Esophagus muscularis mucosa (tissue), 4 donors: ENCODE measurements around the gene PDE6D. TPM values are rescaled to one million over a fixed set of nuclear protein-coding genes. Genes with fewer than 3 reads are reported as not detected.

Experiments
- DNase-seq: peaks from one replicate; pipeline ENCODE4 v3.0.0-alpha.2; 2017; ENCODE audit errors: extremely low spot score
- H3K27ac ChIP-seq, 4 donors: fragments of 200-600 bp; sonication (generic); replicated peaks in 1 of 4; 1 replicate in 3 of 4; 2 replicates in 1 of 4; pipeline ENCODE4 v1.5.1; 2016 to 2019; ENCODE audit warnings: mild to moderate bottlenecking in 1 of 4
- H3K27me3 ChIP-seq, 4 donors: fragments of 200-600 bp; sonication (generic); one replicate each; pipeline versions ENCODE4 v1.5.1 to v1.6.0; 2016 to 2019
- H3K36me3 ChIP-seq, 4 donors: fragments of 200-600 bp; sonication (generic); one replicate each; pipeline ENCODE4 v1.5.1; 2016 to 2019
- H3K4me1 ChIP-seq, 4 donors: fragments of 200-600 bp; sonication (generic); one replicate each; pipeline ENCODE4 v1.5.1; 2016 to 2019
- H3K4me3 ChIP-seq, 4 donors: fragments of 200-600 bp; sonication (generic); 1 replicate in 2 of 4; 2 replicates in 2 of 4; pipeline ENCODE4 v1.5.1; 2016 to 2019; ENCODE audit warnings: mild to moderate bottlenecking in 4 of 4, moderate library complexity in 1 of 4
- H3K9me3 ChIP-seq, 4 donors: fragments of 200-600 bp; sonication (generic); 1 replicate in 3 of 4; 2 replicates in 1 of 4; pipeline ENCODE4 v1.5.1; 2016 to 2019
- EP300 ChIP-seq: sonication (generic); formaldehyde crosslinking; IDR thresholded peaks from one replicate; pipeline ENCODE4 v1.6.1; 2017; ENCODE audit warnings: antibody characterized with exemption
- POLR2A ChIP-seq: fragments of 450-650 bp; IDR thresholded peaks from one replicate; pipeline ENCODE4 v1.6.1; 2017; ENCODE audit warnings: antibody characterized with exemption, moderate library complexity, mild to moderate bottlenecking, low read depth
- POLR2AphosphoS5 ChIP-seq, 2 donors: sonication (generic); formaldehyde crosslinking; IDR thresholded peaks; one replicate each; pipeline ENCODE4 v1.6.1; 2017; ENCODE audit warnings: antibody characterized with exemption in 2 of 2
- WGBS: methylation state at CpG from one replicate; pipeline ENCODE4 v1.1.5; 2018; 5-methylcytosine and 5-hydroxymethylcytosine counted together
- intact Hi-C: fragments of 100-400 bp; cut with DNase I; formaldehyde crosslinking; loops from one replicate; pipeline ENCODE4 v1.15.1; 2023
- total RNA-seq, 4 donors: library from RNA; depleted of rRNA; stranded (reverse); fragments of >200 nt; gene quantifications; one replicate each; pipeline versions ENCODE4 v1.1.0 to v1.2.1, GENCODE V29; 2016
- TF ChIP-seq, protein P1 (sequence below), 3 experiments: fragments of 200-600 bp in 2 of 3; fragments of 450-650 bp in 1 of 3; sonication (generic) in 2 of 3; IDR thresholded peaks; one replicate each; pipeline ENCODE4 v1.5.1; 2017 to 2019; ENCODE audit warnings: antibody characterized with exemption in 3 of 3, mild to moderate bottlenecking in 2 of 3, moderate library complexity in 1 of 3

Gene PDE6D
- total RNA-seq, 4 donors from 2014 or later = 28.2 to 33.8 (median 30.0) TPM

DNA sequence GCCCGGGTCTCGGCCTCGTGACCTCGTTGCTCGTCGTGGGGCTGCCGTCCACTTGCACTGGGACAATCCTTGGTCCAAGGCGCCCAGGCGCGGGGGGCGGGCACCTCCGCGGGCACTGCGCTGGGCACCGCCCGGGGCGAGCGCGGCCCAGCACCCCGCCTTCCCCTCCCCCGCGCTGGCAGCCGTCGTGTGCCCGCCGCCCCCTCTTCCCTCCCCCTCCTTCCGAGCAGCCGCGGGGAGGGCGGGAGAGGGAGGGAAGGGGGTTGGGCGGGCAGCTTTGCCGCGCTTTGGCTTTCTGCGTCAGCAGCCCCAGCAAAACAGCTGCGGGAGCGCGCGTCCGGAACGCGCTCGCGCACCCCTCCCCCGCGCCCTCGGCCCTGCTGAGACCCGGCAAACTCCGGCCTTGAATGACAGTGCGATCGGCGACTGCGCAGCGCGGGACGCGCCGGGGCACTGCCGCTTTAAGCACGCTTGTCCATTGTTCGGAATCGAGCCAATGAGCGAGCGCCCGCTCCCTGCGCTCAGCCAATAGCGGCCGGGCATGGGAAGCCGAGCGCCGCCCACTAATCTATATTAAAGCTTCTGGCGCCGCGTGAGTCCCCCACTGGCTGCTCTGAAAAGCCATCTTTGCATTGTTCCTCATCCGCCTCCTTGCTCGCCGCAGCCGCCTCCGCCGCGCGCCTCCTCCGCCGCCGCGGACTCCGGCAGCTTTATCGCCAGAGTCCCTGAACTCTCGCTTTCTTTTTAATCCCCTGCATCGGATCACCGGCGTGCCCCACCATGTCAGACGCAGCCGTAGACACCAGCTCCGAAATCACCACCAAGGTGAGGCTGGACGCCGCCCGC, 72.9 kb downstream of the PDE6D start, which contains the start of gene PTMA:
TSS of gene PTMA (plus strand) at position 599 of the 846 bp plus-strand sequence. CDS start at position 781, 182 bp downstream.
- TF ChIP-seq POLR2A = peak; percentile 97
- peak in 1 of 2 donors; percentile 95 for TF ChIP-seq POLR2AphosphoS5 (IDR thresholded peaks at IDR 0.05)
- peak; percentile 72 for TF ChIP-seq EP300
- TF ChIP-seq, protein P1, sequence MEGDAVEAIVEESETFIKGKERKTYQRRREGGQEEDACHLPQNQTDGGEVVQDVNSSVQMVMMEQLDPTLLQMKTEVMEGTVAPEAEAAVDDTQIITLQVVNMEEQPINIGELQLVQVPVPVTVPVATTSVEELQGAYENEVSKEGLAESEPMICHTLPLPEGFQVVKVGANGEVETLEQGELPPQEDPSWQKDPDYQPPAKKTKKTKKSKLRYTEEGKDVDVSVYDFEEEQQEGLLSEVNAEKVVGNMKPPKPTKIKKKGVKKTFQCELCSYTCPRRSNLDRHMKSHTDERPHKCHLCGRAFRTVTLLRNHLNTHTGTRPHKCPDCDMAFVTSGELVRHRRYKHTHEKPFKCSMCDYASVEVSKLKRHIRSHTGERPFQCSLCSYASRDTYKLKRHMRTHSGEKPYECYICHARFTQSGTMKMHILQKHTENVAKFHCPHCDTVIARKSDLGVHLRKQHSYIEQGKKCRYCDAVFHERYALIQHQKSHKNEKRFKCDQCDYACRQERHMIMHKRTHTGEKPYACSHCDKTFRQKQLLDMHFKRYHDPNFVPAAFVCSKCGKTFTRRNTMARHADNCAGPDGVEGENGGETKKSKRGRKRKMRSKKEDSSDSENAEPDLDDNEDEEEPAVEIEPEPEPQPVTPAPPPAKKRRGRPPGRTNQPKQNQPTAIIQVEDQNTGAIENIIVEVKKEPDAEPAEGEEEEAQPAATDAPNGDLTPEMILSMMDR (IDR thresholded peaks at IDR 0.05) = peak in 1 of 3 experiments; percentile 24
- 0% methylated on average over 24 of the region's 97 CpGs for WGBS
- Histone ChIP-seq H3K27ac (peak within 1 kb of the TSS; percentile 98 to 100 (median 100)), H3K27me3 (no peaks in the 10 kb centered on the region), H3K36me3 (peaks cover 10 to 18% (median 13%) of the 10 kb centered on the region in 4 donors), H3K9me3 (no peaks in the 10 kb centered on the region), H3K4me1 (peaks cover 34 to 63% (median 53%) of the 10 kb centered on the region in 4 donors), H3K4me3 (peak within 1 kb of the TSS; percentile 78 to 100 (median 94))
- intact Hi-C loops = no loop called here
- DNase-seq = peak; percentile 100

DNA sequence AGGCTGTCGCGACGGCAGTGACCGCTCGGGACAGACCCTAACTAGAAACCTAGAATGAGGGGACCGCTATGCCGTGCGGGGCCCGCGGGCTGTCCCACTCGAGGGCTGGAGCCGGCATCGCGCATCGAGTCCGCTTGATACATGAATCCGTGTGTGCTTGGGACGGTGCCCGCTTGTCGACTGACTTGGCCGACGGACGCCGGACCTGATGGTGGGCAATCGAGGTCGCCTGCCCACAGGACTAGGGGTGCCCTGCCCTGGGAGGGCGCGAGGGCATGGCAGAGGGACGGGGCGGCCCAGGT, 73.5 kb downstream of the PDE6D start:
- intact Hi-C loops = no loop called here
- Histone ChIP-seq H3K27me3 (no peaks in the 10 kb centered on the region), H3K9me3 (no peaks in the 10 kb centered on the region), H3K4me3 (peak overlapping the region; percentile 78 to 100 (median 94)), H3K27ac (peak overlapping the region; percentile 98 to 100 (median 100)), H3K36me3 (peaks cover 9 to 12% (median 10%) of the 10 kb centered on the region in 4 donors), H3K4me1 (peaks cover 33 to 64% (median 55%) of the 10 kb centered on the region in 4 donors)
- TF ChIP-seq POLR2AphosphoS5 (IDR thresholded peaks at IDR 0.05) (no peak), EP300 (no peak), POLR2A (no peak)
- TF ChIP-seq, protein P1 (IDR thresholded peaks at IDR 0.05) = no peak
- DNase-seq = no peak
- WGBS = no CpG with 5 or more reads among the region's 30 CpGs

DNA sequence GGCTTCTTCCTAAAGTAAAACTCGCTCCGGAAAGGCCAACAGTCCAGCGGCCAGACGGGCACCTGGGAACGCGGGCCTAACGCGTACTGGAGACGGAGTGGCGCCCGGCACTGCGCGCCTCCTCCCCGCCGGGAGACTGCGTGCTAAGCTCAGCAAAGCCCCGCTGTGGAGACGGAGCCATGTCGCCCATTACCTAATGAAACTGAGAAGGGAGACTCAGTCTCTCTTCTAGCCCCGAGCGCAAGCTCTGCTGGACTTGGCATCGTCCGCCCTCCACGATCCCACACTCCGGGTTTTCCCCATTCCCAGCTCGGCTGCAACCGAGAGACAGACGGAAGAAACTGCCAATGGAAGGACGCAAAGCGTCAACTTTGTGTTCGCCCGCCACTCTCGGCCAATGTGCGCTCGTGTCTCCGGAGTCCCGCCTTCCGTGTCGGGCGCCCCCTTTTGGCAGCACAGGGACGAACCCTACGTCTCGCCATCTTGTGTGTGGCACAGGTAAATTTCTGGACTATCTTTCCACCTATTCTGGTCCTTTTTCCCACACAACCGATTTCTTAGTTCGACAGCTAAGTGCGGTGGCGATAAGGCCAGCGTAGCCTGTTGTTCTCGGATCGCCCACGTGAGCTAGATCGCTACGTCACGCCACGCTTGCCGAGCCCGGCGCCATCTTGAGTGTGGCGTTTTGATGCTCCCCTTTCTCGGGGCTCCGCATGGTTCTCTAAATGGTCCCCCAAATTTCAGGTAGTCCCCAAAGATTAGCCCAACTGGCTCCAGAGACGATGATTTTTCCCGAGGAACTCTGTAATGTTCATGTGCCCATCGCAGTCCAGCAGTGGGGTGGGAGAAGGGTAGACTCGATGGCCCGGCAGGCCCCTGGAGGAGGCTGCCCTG, 74.1 kb downstream of the PDE6D start:
- Histone ChIP-seq H3K27me3 (no peaks in the 10 kb centered on the region), H3K4me1 (peaks cover 32 to 64% (median 55%) of the 10 kb centered on the region in 4 donors), H3K36me3 (peaks cover 3 to 6% (median 4%) of the 10 kb centered on the region in 4 donors), H3K27ac (peak overlapping the region; percentile 98 to 100 (median 100)), H3K9me3 (no peaks in the 10 kb centered on the region), H3K4me3 (peak overlapping the region; percentile 78 to 100 (median 94))
- no peak for TF ChIP-seq EP300
- TF ChIP-seq POLR2A = peak; percentile 89
- TF ChIP-seq, protein P1 (IDR thresholded peaks at IDR 0.05) = peak; percentile 76 to 86 (median 79)
- peak in 1 of 2 donors; percentile 99 for TF ChIP-seq POLR2AphosphoS5 (IDR thresholded peaks at IDR 0.05)
- intact Hi-C loops = no loop called here
- DNase-seq = peak; percentile 99
- WGBS = under 1% methylated on average over 22 of the region's 66 CpGs

DNA sequence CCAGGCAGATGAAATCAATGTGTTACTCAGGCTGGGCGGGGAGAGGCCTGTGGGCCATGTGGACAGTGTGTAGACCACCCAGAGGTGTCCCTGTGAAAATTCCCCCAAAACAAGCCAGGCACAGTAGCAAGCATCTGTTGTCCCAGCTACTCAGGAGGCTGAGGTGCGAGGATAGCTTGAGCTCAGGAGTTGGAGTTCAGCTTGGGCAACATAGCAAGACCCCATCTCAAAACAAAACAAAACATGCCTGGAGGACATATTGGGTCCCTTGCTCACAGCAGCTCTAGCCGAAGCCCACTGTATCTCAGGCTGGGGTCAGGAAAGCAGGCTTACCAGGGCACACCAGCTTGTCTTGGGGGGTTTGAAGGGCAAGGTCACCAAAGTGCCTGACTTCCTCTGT, 77.1 kb downstream of the PDE6D start:
- no peaks in the 10 kb centered on the region for H3K27me3 ChIP-seq
- WGBS = 97% methylated on average over 3 of the region's 3 CpGs
- no peaks in the 10 kb centered on the region for H3K36me3 ChIP-seq
- H3K27ac ChIP-seq = peak overlapping the region in 2 of 4 donors; percentile 7 to 21
- no peaks in the 10 kb centered on the region for H3K9me3 ChIP-seq
- no peak for DNase-seq
- H3K4me3 ChIP-seq = no peak overlapping the region
- H3K4me1 ChIP-seq = peaks cover 25 to 69% (median 55%) of the 10 kb centered on the region in 4 donors
- intact Hi-C loops = no loop called here
- TF ChIP-seq, protein P1 (IDR thresholded peaks at IDR 0.05) = no peak
- no peak for TF ChIP-seq POLR2AphosphoS5 (IDR thresholded peaks at IDR 0.05)
- TF ChIP-seq EP300 = no peak
- TF ChIP-seq POLR2A = no peak
